Measurements from ENCODE around the gene PHF20. TPM values are rescaled to one million over a fixed set of nuclear protein-coding genes. Genes with fewer than 3 reads are reported as not detected.
"Not testable (repeated sequence)": the region's sequence is repeated elsewhere in the genome, so short reads cannot be mapped to it uniquely, and the experiment has no call there.

Gene PHF20
- polyA plus RNA-seq, 3 donors from 2014 or later = 92.6 to 140 (median 112) TPM

GRCh38 chr20:35881676-35882075, 109.9 kb downstream of the PHF20 start:
- H3K27ac Mint-ChIP-seq = no peak overlapping the region
- no peak for DNase-seq
- H3K36me3 Mint-ChIP-seq = peaks cover 3 to 5% (median 4%) of the 10 kb centered on the region in 3 donors
- no peak overlapping the region for H3K4me3 Mint-ChIP-seq
- H3K27me3 Mint-ChIP-seq (ENCODE audit: low read depth in 3 of 3) = peaks cover 0 to 3% (median 1%) of the 10 kb centered on the region in 3 donors
- peaks cover 9 to 25% of the 10 kb centered on the region in 2 donors for H3K4me1 Mint-ChIP-seq
- H3K9me3 Mint-ChIP-seq = no peaks in the 10 kb centered on the region

- H3K27ac Mint-ChIP-seq; H3K9me3 Mint-ChIP-seq; H3K27me3 Mint-ChIP-seq (ENCODE audit: low read depth in 3 of 3); H3K36me3 Mint-ChIP-seq; H3K4me3 Mint-ChIP-seq; DNase-seq: not testable (repeated sequence)
- H3K4me1 Mint-ChIP-seq = peaks cover 9 to 25% of the 10 kb centered on the region in 2 donors
These were observed 110.8 kb downstream of the PHF20 start for GRCh38 chr20:35882427-35883161.

GRCh38 chr20:35883336-35883777, 111.5 kb downstream of the PHF20 start:
- H3K27ac Mint-ChIP-seq = no peak overlapping the region
- peaks cover 0 to 4% (median 0%) of the 10 kb centered on the region in 3 donors for H3K36me3 Mint-ChIP-seq
- peaks cover 9 to 19% of the 10 kb centered on the region in 2 donors for H3K4me1 Mint-ChIP-seq
- no peaks in the 10 kb centered on the region for H3K9me3 Mint-ChIP-seq
- H3K27me3 Mint-ChIP-seq (ENCODE audit: low read depth in 3 of 3) = peaks cover 0 to 4% (median 1%) of the 10 kb centered on the region in 3 donors
- no peak overlapping the region for H3K4me3 Mint-ChIP-seq
- DNase-seq = no peak

GRCh38 chr20:35883778-35884540, 112.1 kb downstream of the PHF20 start:
- peaks cover 0 to 4% (median 0%) of the 10 kb centered on the region in 3 donors for H3K36me3 Mint-ChIP-seq
- peak overlapping the region in 5 of 6 donors; percentile 31 to 77 (median 66) for H3K27ac Mint-ChIP-seq
- H3K9me3 Mint-ChIP-seq = no peaks in the 10 kb centered on the region
- peak; percentile 31 to 57 (median 44) for DNase-seq
- no peak overlapping the region for H3K4me3 Mint-ChIP-seq
- peaks cover 0 to 4% (median 1%) of the 10 kb centered on the region in 3 donors for H3K27me3 Mint-ChIP-seq (ENCODE audit: low read depth in 3 of 3)
- H3K4me1 Mint-ChIP-seq = peaks cover 9 to 16% of the 10 kb centered on the region in 2 donors

GRCh38 chr20:35884541-35884865, 112.7 kb downstream of the PHF20 start:
- Mint-ChIP-seq H3K9me3 (no peaks in the 10 kb centered on the region), H3K27ac (peak overlapping the region in 1 of 6 donors; percentile 50), H3K4me3 (no peak overlapping the region), H3K27me3 (ENCODE audit: low read depth in 3 of 3) (peaks cover 0 to 4% (median 1%) of the 10 kb centered on the region in 3 donors), H3K4me1 (peaks cover 9 to 16% of the 10 kb centered on the region in 2 donors), H3K36me3 (peaks cover 0 to 4% (median 0%) of the 10 kb centered on the region in 3 donors)
- DNase-seq = no peak

GRCh38 chr20:35885212-35885611, 113.4 kb downstream of the PHF20 start:
- H3K36me3 Mint-ChIP-seq = peaks cover 0 to 4% (median 0%) of the 10 kb centered on the region in 3 donors
- no peak overlapping the region for H3K4me3 Mint-ChIP-seq
- H3K27me3 Mint-ChIP-seq (ENCODE audit: low read depth in 3 of 3) = peaks cover 0 to 4% (median 1%) of the 10 kb centered on the region in 3 donors
- H3K9me3 Mint-ChIP-seq = no peaks in the 10 kb centered on the region
- peaks cover 6 to 9% of the 10 kb centered on the region in 2 donors for H3K4me1 Mint-ChIP-seq
- no peak overlapping the region for H3K27ac Mint-ChIP-seq
- DNase-seq = no peak

- DNase-seq = no peak
- Mint-ChIP-seq H3K9me3 (no peaks in the 10 kb centered on the region), H3K4me1 (peaks cover 6 to 8% of the 10 kb centered on the region in 2 donors), H3K4me3 (no peak overlapping the region), H3K27ac (peak overlapping the region in 1 of 6 donors; percentile 3), H3K27me3 (ENCODE audit: low read depth in 3 of 3) (peaks cover 1 to 4% (median 2%) of the 10 kb centered on the region in 3 donors), H3K36me3 (peaks cover 0 to 4% (median 0%) of the 10 kb centered on the region in 3 donors)
These were observed 114.7 kb downstream of the PHF20 start for GRCh38 chr20:35886537-35886936.

- Mint-ChIP-seq H3K4me1 (peaks cover 6 to 11% of the 10 kb centered on the region in 2 donors), H3K9me3 (no peaks in the 10 kb centered on the region), H3K27me3 (ENCODE audit: low read depth in 3 of 3) (peaks cover 1 to 4% (median 2%) of the 10 kb centered on the region in 3 donors), H3K4me3 (no peak overlapping the region), H3K36me3 (peaks cover 0 to 4% (median 0%) of the 10 kb centered on the region in 3 donors), H3K27ac (no peak overlapping the region)
- DNase-seq = no peak
These were observed 115.7 kb downstream of the PHF20 start for GRCh38 chr20:35887393-35888064.

GRCh38 chr20:35888657-35889056, 116.8 kb downstream of the PHF20 start:
- no peaks in the 10 kb centered on the region for H3K9me3 Mint-ChIP-seq
- peaks cover 6 to 14% of the 10 kb centered on the region in 2 donors for H3K4me1 Mint-ChIP-seq
- peak overlapping the region in 1 of 6 donors; percentile 55 for H3K27ac Mint-ChIP-seq
- no peak for DNase-seq
- peaks cover 0 to 4% (median 0%) of the 10 kb centered on the region in 3 donors for H3K36me3 Mint-ChIP-seq
- peaks cover 1 to 3% (median 2%) of the 10 kb centered on the region in 3 donors for H3K27me3 Mint-ChIP-seq (ENCODE audit: low read depth in 3 of 3)
- H3K4me3 Mint-ChIP-seq = no peak overlapping the region

GRCh38 chr20:35891375-35891774, 119.6 kb downstream of the PHF20 start:
- Mint-ChIP-seq H3K4me1 (peaks cover 12 to 28% of the 10 kb centered on the region in 2 donors), H3K4me3 (no peak overlapping the region), H3K9me3 (no peaks in the 10 kb centered on the region), H3K27me3 (ENCODE audit: low read depth in 3 of 3) (peaks cover 1 to 4% (median 2%) of the 10 kb centered on the region in 3 donors), H3K27ac (no peak overlapping the region), H3K36me3 (peaks cover 0 to 2% (median 0%) of the 10 kb centered on the region in 3 donors)
- no peak for DNase-seq

GRCh38 chr20:35892871-35893270, 121.1 kb downstream of the PHF20 start:
- H3K9me3 Mint-ChIP-seq = no peaks in the 10 kb centered on the region
- H3K36me3 Mint-ChIP-seq = no peaks in the 10 kb centered on the region
- no peak overlapping the region for H3K27ac Mint-ChIP-seq
- DNase-seq = no peak
- H3K27me3 Mint-ChIP-seq (ENCODE audit: low read depth in 3 of 3) = peaks cover 0 to 2% (median 2%) of the 10 kb centered on the region in 3 donors
- H3K4me1 Mint-ChIP-seq = peaks cover 12 to 28% of the 10 kb centered on the region in 2 donors
- H3K4me3 Mint-ChIP-seq = no peak overlapping the region

- Mint-ChIP-seq H3K9me3 (no peaks in the 10 kb centered on the region), H3K27me3 (ENCODE audit: low read depth in 3 of 3) (peaks cover 0 to 2% (median 2%) of the 10 kb centered on the region in 3 donors), H3K4me3 (no peak overlapping the region), H3K27ac (peak overlapping the region in 5 of 6 donors; percentile 17 to 66 (median 33)), H3K4me1 (peaks cover 12 to 28% of the 10 kb centered on the region in 2 donors), H3K36me3 (no peaks in the 10 kb centered on the region)
- peak in 1 of 3 donors; percentile 8 for DNase-seq
These were observed 122.1 kb downstream of the PHF20 start for GRCh38 chr20:35893942-35894341.

GRCh38 chr20:35895516-35895915, 123.7 kb downstream of the PHF20 start:
- H3K4me1 Mint-ChIP-seq = peaks cover 12 to 28% of the 10 kb centered on the region in 2 donors
- H3K27me3 Mint-ChIP-seq (ENCODE audit: low read depth in 3 of 3); H3K9me3 Mint-ChIP-seq; DNase-seq; H3K4me3 Mint-ChIP-seq; H3K36me3 Mint-ChIP-seq; H3K27ac Mint-ChIP-seq: not testable (repeated sequence)

Measured in immature natural killer cell (primary cell).